ENCODE data around the gene H2AZ2. TPM values are rescaled to one million over a fixed set of nuclear protein-coding genes. Genes with fewer than 3 reads are reported as not detected.
"Not testable (repeated sequence)": the region's sequence is repeated elsewhere in the genome, so short reads cannot be mapped to it uniquely, and the experiment has no call there.

Gene H2AZ2
- polyA plus RNA-seq, 3 donors: 222 to 245 (median 235) TPM

GRCh38 chr7:44881610-44882009 lies 33.7 kb upstream of the H2AZ2 start:
- DNase-seq: peak; percentile 10

- no peak for DNase-seq
These were observed 33.2 kb upstream of the H2AZ2 start for GRCh38 chr7:44881066-44881600.

GRCh38 chr7:44880317-44881018 lies 32.6 kb upstream of the H2AZ2 start:
- DNase-seq: no peak

- DNase-seq: no peak
These were observed 28.5 kb upstream of the H2AZ2 start for GRCh38 chr7:44876393-44876792.

- DNase-seq: no peak
These were observed 27.4 kb upstream of the H2AZ2 start for GRCh38 chr7:44875241-44875640.

GRCh38 chr7:44872787-44873186 lies 24.9 kb upstream of the H2AZ2 start:
- DNase-seq: no peak

GRCh38 chr7:44871918-44872317 lies 24.0 kb upstream of the H2AZ2 start:
- not testable (repeated sequence) for DNase-seq

- not testable (repeated sequence) for DNase-seq
These were observed 22.9 kb upstream of the H2AZ2 start for GRCh38 chr7:44870780-44871179.

GRCh38 chr7:44870336-44870735 lies 22.4 kb upstream of the H2AZ2 start:
- DNase-seq: not testable (repeated sequence)

- DNase-seq: no peak
These were observed 19.4 kb upstream of the H2AZ2 start for GRCh38 chr7:44867073-44867995.

- not testable (repeated sequence) for DNase-seq
These were observed 14.1 kb upstream of the H2AZ2 start for GRCh38 chr7:44861949-44862348.

GRCh38 chr7:44858161-44858560 lies 10.3 kb upstream of the H2AZ2 start:
- no peak for DNase-seq

- DNase-seq: no peak
These were observed 6.9 kb upstream of the H2AZ2 start for GRCh38 chr7:44854644-44855364.

- no peak for DNase-seq
These were observed 5.5 kb upstream of the H2AZ2 start for GRCh38 chr7:44853391-44853790.

GRCh38 chr7:44852590-44852989 lies 4.7 kb upstream of the H2AZ2 start:
- DNase-seq: no peak

- no peak for DNase-seq
These were observed 2.1 kb upstream of the H2AZ2 start for GRCh38 chr7:44849885-44850544.

GRCh38 chr7:44849259-44849884 lies 1.5 kb upstream of the H2AZ2 start:
- no peak for DNase-seq

- peak; percentile 87 for DNase-seq
These were observed 373 bp downstream of the H2AZ2 start for GRCh38 chr7:44847509-44847919.

GRCh38 chr7:44846816-44847508 lies 925 bp downstream of the H2AZ2 start:
- no peak for DNase-seq

GRCh38 chr7:44846390-44846789 lies 1.5 kb downstream of the H2AZ2 start:
- DNase-seq: not testable (repeated sequence)
